ENCODE data around the gene NCOA3. TPM values are rescaled to one million over a fixed set of nuclear protein-coding genes. Genes with fewer than 3 reads are reported as not detected.
A peak's percentile ranks its signal among the peaks of the same experiment; 100 is the strongest.

Gene NCOA3
- total and polyA plus RNA-seq, 12 donors, result 2.6 to 35.6 (median 22.2) TPM

DNA sequence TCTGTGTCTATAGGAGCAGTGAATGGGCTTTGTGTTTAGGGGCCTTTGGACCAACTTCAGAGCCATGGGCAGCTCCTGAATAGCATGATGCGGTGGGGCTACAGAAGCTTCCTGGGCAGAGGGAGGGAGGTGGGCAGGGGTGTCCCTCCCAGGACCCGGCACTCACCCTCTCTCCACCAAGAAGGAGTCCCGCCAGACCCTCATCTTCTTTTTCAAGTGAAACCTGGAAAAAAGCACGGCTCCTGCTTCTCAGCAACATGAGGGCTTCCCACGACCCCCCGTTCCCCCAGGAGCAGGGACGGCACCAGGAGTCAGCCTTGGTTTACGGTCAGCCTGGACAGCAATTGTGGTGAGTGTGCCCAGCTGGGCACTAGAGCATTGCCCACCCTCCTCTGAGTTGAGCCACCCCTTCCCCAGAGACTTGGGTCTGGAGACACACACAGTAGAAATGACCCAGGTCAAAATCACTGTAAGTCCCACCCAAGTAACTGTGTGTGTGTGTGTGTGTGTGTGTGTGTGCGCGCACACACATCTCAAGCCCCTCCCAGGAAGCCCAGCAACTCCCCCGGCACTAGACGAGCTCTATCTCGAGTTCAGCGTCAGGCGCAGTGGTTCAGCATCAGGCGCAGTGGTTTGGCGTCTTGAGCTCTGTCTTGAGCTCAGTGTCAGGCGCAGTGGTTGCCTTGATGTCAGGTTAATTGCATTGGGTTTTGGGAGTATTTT, 175.4 kb downstream of the NCOA3 start:
- Histone ChIP-seq H3K27ac (no peak overlapping the region), H3K9me3 (replicated peaks in 1 of 3) (no peaks in the 10 kb centered on the region), H3K36me3 (replicated peaks in 1 of 2) (no peaks in the 10 kb centered on the region), H3K27me3 (no peaks in the 10 kb centered on the region), H3K4me3 (no peak overlapping the region), H3K4me1 (replicated peaks in 1 of 2) (no peaks in the 10 kb centered on the region)
- intact Hi-C loops (cut with DNase I), result loop anchor here (2.0 to 10.0 kb wide), 4 partner anchors 98 to 944 kb away; partner anchors contain the start of gene SULF2 (in 1 of the 2)
- no peak for TF ChIP-seq POLR2A (IDR thresholded peaks at IDR 0.05)
- TF ChIP-seq, protein P1, sequence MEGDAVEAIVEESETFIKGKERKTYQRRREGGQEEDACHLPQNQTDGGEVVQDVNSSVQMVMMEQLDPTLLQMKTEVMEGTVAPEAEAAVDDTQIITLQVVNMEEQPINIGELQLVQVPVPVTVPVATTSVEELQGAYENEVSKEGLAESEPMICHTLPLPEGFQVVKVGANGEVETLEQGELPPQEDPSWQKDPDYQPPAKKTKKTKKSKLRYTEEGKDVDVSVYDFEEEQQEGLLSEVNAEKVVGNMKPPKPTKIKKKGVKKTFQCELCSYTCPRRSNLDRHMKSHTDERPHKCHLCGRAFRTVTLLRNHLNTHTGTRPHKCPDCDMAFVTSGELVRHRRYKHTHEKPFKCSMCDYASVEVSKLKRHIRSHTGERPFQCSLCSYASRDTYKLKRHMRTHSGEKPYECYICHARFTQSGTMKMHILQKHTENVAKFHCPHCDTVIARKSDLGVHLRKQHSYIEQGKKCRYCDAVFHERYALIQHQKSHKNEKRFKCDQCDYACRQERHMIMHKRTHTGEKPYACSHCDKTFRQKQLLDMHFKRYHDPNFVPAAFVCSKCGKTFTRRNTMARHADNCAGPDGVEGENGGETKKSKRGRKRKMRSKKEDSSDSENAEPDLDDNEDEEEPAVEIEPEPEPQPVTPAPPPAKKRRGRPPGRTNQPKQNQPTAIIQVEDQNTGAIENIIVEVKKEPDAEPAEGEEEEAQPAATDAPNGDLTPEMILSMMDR (IDR thresholded peaks at IDR 0.05), result no peak
- no peak for DNase-seq
- 72 to 86% (median 77%) methylated on average over 9 to 18 of the region's 18 CpGs for WGBS, 4 donors

GRCh38 chr20:47677635-47678453, 176.2 kb downstream of the NCOA3 start:
- no peak for TF ChIP-seq POLR2A (IDR thresholded peaks at IDR 0.05)
- TF ChIP-seq, protein P1 (IDR thresholded peaks at IDR 0.05), result peak; percentile 55 to 77 (median 68)
- 48 to 77% (median 52%) methylated on average over 8 to 15 of the region's 15 CpGs for WGBS, 4 donors
- Histone ChIP-seq H3K4me1 (replicated peaks in 1 of 2) (no peaks in the 10 kb centered on the region), H3K27ac (no peak overlapping the region), H3K27me3 (no peaks in the 10 kb centered on the region), H3K9me3 (replicated peaks in 1 of 3) (no peaks in the 10 kb centered on the region), H3K4me3 (no peak overlapping the region), H3K36me3 (replicated peaks in 1 of 2) (no peaks in the 10 kb centered on the region)
- intact Hi-C loops (cut with DNase I), result loop anchor here (2.0 to 10.0 kb wide), 4 partner anchors 97 to 943 kb away; partner anchors contain the start of gene SULF2 (in 1 of the 2)
- peak in 5 of 7 donors; percentile 40 to 68 (median 49) for DNase-seq

DNA sequence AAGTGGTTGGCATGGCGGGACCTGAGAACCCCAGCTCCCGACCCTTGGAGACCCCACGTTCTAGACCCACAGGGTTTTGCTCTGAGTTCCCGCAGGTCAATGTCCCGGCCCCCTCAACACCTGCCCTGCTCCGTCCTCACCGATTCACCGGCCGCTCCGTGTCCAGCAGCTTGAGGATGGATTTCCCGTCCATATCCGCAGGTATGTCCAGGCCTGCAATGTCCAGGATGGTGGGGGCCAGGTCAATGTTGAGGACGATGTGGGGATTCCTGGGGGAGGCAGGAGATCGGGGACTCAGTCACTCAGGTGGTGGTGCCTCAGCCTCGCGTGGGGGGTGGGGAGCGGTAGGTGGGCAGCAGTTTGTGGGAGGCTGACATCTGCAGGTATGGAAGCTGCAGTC, 176.8 kb downstream of the NCOA3 start:
- 86 to 96% (median 91%) methylated on average over 16 to 17 of the region's 17 CpGs for WGBS, 4 donors
- no peaks in the 10 kb centered on the region for H3K27me3 ChIP-seq
- intact Hi-C loops (cut with DNase I), result loop anchor here (5.0 to 10.0 kb wide), 3 partner anchors 96 to 934 kb away; partner anchors contain the start of gene SULF2 (in 1 of the 2)
- H3K4me3 ChIP-seq, result no peak overlapping the region
- no peak overlapping the region for H3K27ac ChIP-seq
- no peaks in the 10 kb centered on the region for H3K36me3 ChIP-seq (replicated peaks in 1 of 2)
- no peaks in the 10 kb centered on the region for H3K9me3 ChIP-seq (replicated peaks in 1 of 3)
- DNase-seq, result no peak
- no peaks in the 10 kb centered on the region for H3K4me1 ChIP-seq (replicated peaks in 1 of 2)
- TF ChIP-seq POLR2A (IDR thresholded peaks at IDR 0.05), result no peak
- TF ChIP-seq, protein P1 (IDR thresholded peaks at IDR 0.05), result no peak

GRCh38 chr20:47679462-47679861, 177.8 kb downstream of the NCOA3 start:
- Histone ChIP-seq H3K27ac (no peak overlapping the region), H3K9me3 (replicated peaks in 1 of 3) (no peaks in the 10 kb centered on the region), H3K4me1 (replicated peaks in 1 of 2) (no peaks in the 10 kb centered on the region), H3K27me3 (no peaks in the 10 kb centered on the region), H3K36me3 (replicated peaks in 1 of 2) (no peaks in the 10 kb centered on the region), H3K4me3 (no peak overlapping the region)
- 94 to 100% (median 98%) methylated on average over 1 to 4 of the region's 4 CpGs for WGBS, 4 donors
- intact Hi-C loops (cut with DNase I), result loop anchor here (5.0 to 10.0 kb wide), 3 partner anchors 95 to 933 kb away; partner anchors contain the start of gene SULF2 (in 1 of the 2)
- TF ChIP-seq, protein P1 (IDR thresholded peaks at IDR 0.05), result no peak
- no peak for TF ChIP-seq POLR2A (IDR thresholded peaks at IDR 0.05)
- no peak for DNase-seq

Measured in adrenal gland (tissue), 12 donors.